GM21576 (cell line): ENCODE data around the gene CST3.
A peak's percentile ranks its signal among the peaks of the same experiment; 100 is the strongest.
"Not testable (repeated sequence)": the region's sequence is repeated elsewhere in the genome, so short reads cannot be mapped to it uniquely, and the experiment has no call there.

Experiments used
- ATAC-seq: cut with Tn5 transposase; IDR thresholded peaks from one replicate; pipeline ENCODE4 v1.9.1; 2021; ENCODE audit warnings: mild to moderate bottlenecking, moderate library complexity; ENCODE audit not compliant: unreplicated experiment

The CST3 gene

GRCh38 chr20:23637282-23638221 lies at the start of gene CST3:
TSS of gene CST3 (minus strand) at chr20:23637955. CDS start at chr20:23637862, 93 bp downstream.
- ATAC-seq, result peak; percentile 41

GRCh38 chr20:23686046-23686750 lies 48.4 kb upstream of the CST3 start:
- ATAC-seq, result no peak

GRCh38 chr20:23685529-23685896 lies 47.8 kb upstream of the CST3 start:
- not testable (repeated sequence) for ATAC-seq

GRCh38 chr20:23684261-23684660 lies 46.5 kb upstream of the CST3 start:
- no peak for ATAC-seq

- ATAC-seq, result no peak
Measured at GRCh38 chr20:23683807-23684206, 46.1 kb upstream of the CST3 start.

DNA sequence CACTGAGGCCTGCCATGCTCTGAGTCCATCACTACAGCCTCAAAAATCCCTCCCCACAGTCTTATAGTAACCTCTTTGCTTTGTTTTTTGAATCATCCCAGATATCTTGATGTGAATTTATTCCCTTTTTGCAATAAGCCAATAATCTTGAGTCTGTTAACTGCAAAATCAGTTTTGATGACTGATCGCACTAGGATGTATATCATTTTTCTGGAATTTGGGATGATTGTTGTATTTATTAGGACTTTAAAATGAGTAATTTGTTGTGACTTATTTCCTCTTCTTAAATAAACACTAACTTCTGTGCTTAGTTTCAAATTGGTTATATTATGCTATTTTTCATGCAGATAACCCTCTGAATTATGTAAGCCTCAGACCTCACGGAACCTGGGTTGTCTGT lies 45.5 kb upstream of the CST3 start:
- ATAC-seq, result no peak

- ATAC-seq, result no peak
Measured at GRCh38 chr20:23680146-23680545, 42.4 kb upstream of the CST3 start.

DNA sequence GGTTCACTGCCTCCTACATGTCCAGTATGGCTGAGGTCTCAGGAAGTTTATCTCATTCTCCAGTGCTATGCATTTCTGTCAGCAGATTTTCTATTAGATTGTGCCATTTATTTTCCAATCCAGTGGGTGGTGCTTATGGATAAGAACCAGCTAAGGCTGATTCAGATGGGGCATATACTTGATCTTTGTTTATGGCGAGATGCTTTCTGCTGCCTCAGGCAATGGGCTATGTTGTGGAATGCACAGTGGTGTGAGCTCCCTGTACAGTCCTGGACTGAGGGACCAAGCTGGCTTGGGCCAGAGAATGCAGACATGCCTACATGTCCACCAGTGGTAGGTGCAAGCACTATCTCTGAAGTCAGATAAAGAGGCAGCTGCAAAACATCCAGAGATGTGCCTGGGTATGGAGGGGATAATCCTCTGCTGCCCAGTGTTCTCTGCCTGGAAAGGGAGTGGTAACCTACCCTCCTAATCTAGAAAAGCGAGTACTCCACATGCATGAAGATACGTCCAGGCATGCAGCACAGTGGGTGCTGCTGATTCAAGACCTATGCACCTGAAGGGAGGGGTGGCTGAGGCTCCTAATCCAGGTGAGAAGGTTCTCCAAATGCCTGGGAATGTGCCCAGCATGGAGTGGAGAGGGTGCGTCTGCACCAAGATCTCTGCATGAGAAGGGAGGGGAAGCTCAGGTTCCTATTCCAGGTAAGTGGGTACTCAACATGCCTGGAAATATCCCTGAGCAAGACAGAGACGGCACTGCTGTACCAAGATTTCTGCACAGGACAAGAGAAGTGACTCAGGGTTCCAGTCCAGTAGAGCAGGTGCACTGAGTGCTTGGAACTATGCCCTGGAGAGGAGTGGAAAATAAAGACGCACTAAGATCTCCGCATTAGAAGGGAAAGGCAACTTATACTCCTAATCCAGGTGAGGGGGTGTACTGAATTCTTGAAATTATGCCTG lies 41.7 kb upstream of the CST3 start:
- no peak for ATAC-seq

DNA sequence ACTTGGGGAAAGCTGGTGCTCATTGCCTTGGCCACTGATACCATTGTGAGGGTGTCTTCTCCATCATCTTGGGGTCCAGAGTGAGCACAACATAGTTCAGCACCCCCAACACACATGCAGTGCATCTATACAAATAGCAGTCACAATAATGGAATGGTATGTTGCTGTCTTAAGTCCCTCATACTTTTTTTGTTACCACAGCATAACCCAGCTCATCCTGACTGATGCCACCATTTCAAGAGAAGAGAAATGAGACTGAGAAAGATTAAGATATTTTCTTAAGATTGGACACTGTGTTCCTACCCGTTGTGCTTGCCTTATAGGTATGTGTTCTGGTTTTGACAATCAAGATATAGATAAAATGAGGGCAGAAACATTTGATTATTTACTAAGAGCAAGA lies 35.5 kb upstream of the CST3 start:
- ATAC-seq, result no peak

DNA sequence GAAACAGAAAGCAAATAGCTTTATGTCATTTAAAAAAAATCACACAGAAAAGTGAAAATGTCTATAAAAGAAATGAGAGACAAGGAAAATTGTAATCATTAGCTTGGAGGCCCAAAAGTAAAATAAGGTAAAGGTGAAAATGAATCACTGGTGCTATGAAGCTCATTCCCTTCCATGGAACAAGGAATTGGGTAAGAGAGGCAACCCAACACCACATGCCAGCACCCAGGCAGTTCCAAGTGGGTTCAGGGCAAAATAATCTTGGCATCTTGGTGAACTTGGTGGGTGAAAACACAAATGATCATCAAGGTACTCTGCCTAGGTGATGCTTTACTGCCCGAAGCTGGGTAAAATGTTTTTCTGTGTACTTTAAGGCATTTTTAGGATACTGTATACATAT lies 34.4 kb upstream of the CST3 start:
- no peak for ATAC-seq

GRCh38 chr20:23671479-23671878 lies 33.7 kb upstream of the CST3 start:
- no peak for ATAC-seq

DNA sequence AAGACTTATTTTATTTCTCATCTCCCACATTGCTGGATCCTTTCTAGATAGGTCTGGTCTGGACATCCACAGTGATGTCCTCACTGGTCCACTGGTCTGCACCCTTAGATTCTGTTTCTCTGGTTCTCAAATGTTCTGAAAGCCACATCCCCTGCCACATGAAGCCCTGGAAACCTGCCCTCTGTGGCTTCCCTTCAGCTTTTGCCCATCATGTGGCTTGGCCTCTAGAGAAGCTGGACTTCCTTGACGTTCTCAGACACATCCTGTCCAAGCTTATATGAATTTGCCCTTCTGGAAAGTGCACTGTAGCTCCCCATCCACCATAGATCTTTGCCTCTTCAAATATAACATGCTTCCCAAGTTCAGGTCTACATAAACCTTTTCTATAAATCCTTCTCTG lies 32.6 kb upstream of the CST3 start:
- ATAC-seq, result no peak

DNA sequence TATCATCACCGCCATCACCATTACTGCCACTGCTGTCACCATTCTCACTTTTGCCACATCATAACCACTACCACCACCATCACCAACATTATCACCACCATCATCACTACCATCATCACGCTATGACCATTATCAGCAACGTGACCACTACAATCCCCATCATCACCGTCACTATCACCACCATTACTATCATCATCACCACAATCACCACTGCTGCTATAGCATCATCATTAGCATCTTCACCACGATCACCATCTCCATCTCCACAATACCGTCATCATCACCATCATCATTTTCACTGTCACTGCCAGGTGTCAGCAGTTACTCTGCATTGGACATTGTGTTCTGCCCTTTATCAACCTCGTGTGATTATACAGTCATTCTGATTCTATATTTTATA lies 32.1 kb upstream of the CST3 start:
- no peak for ATAC-seq

DNA sequence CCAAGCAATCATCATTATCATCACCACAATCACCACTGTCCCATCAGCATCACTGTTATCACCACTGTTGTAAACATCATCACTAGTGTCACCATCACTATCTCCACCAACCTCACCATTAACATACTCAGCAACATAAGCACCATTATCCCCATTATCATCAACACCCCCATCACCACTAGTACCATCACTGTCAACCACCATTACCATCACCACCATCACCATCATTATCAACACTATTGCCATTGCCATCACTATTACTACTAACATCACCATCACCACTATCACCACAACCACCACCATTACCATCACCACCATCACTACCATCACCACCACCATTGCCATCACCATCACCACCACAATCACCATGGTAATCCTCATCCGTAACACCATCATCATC lies 31.6 kb upstream of the CST3 start:
- ATAC-seq, result no peak

DNA sequence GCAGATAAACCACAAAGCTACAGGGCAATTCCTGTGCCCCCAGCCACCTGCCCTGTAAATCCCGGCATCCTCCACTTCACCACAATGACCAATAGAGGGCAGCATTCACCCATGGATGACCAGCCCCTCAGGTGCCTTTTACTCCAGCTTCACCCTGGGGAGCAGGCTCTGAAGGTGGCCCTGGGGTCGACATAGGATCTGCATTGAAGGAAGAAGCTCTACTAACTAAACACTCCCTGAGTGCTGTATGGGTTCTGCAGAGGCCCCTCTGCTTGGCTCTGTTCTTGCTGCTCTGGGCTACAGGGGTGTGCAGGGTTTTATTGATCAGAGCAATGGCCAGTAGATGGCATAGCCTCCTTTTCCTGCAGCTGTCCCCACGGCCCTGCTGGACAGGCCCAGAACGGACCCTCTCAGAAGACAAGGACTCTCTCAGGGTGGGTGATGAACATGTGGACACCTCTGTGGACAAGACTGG lies 30.8 kb upstream of the CST3 start:
- ATAC-seq, result peak; percentile 75

DNA sequence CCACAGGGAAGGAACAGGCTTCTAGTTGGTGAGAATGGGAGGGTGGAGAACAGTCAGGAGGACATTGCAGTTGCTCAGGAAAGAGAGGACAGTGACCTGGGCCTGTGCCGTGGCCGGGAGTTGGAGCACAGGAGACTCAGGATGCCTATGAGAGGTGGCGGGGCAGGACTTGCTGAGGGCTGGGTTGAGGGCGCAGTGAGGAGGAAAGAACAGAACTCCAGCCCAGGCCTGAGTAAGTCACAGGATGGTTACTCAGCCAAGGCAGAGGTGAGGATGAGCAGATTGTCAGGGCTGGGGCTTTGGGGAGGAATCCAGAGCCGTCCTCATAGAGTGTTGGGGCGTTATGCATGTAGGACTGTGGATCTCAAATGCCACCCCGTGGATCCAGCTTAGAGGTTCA lies 29.9 kb upstream of the CST3 start:
- no peak for ATAC-seq

GRCh38 chr20:23666698-23667097 lies 28.9 kb upstream of the CST3 start:
- no peak for ATAC-seq

DNA sequence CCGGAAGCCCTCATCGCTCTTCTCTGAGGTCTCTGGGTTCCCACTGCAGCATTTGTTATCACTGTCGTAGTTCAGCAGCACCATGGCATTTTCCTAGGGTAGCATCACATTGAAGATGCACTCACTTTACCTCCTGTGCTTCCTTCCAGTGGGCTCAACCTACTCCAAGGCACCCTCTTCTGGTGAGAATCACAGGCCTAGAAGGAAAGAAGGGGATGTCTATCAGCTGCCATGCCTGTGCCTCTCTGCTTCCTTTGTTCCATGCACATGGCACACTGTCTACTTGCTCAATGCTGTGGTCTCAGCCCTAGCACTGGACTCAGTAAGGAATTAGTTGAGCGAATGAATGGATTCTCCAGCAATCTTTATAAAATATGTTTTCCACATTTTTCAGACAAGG lies 28.4 kb upstream of the CST3 start:
- ATAC-seq, result no peak

- no peak for ATAC-seq
Measured at GRCh38 chr20:23664954-23665353, 27.2 kb upstream of the CST3 start.

GRCh38 chr20:23664046-23664445 lies 26.3 kb upstream of the CST3 start:
- ATAC-seq, result not testable (repeated sequence)

GRCh38 chr20:23663180-23663579 lies 25.4 kb upstream of the CST3 start:
- no peak for ATAC-seq
